ENCODE measurements around the gene MYH2. TPM values are rescaled to one million over a fixed set of nuclear protein-coding genes. Genes with fewer than 3 reads are reported as not detected.

Gene MYH2
- total RNA-seq, 1 experiment from 2014 or later: not detected

DNA sequence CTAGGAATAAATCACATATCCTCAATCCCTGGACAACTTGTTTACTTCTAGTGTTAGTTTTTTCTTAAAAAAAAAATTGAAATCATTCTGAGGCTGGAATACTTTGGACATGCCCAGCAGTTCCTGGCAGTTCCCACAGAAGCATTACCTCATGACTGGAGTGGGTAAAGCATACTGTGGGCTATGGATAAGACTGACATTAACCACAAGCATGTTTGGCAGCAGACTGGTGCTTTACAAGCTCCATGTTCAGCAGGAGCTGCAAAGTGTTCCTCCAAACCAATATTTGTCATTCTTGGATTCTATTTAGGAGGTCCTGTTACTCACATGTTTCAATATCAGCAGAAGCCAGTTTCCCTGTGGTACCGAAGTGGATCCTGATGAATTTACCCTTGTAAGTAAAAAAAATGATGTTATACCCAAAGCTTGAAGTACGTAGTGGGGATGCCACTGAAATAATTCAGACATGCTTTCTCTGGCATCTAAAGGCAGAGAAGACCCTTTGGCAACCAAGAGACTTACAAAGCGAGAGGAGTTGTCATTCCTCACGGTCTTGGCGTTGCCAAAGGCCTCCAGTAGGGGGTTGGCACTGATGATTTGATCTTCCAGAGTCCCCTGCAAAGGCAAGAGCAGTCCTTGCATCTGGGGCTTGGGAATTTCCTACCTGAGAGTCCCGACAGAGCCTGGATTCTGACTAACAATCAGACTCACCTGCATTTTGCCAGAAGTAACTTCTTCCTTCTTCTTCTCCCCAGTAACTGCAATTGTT, 36.0 kb downstream of the MYH2 start:
- CTCF ChIA-PET: no interaction called here
- ATAC-seq: peak; percentile 58; the same call in 1 of the 2 replicates
- no peak for DNase-seq (ENCODE audit: low read depth, low spot score)

DNA sequence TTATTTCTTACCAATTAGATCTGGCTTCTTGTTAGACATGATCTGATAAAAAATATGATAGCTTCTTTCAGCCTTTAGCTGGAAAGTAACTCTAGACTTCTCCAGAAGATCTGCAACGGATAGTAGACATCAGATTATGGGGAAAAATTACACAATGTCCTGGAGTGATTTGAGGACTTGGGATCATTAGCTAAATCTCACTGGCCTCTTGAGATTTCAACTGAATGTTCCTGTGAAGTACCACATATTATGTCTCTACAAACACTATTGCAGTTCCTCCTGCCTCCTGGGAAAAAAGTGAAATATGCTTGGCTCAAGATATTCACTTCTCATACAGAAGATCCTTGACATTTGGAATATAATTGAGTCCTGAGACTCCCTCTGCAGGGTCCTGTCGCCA, 36.6 kb downstream of the MYH2 start:
- Histone ChIP-seq H3K9me3 (ENCODE audit: control insufficient read depth in 1 of 2, insufficient read depth in 1 of 2, low read depth in 1 of 2, low read length in 2 of 2) (no peaks in the 10 kb centered on the region), H3K79me2 (ENCODE audit: insufficient read depth, low read length) (no peaks in the 10 kb centered on the region), H3K27ac (ENCODE audit: low read depth, low read length) (no peak overlapping the region), H3K36me3 (ENCODE audit: control insufficient read depth in 1 of 2, insufficient read depth in 2 of 2, low read length in 2 of 2) (no peaks in the 10 kb centered on the region), H3K4me3 (replicated peaks in 1 of 2; ENCODE audit: low read depth in 1 of 2, low read length in 2 of 2) (no peak overlapping the region), H4K20me1 (ENCODE audit: insufficient read depth) (no peaks in the 10 kb centered on the region), H3K9ac (ENCODE audit: low read length) (no peak overlapping the region), H2AFZ (ENCODE audit: low read depth, low read length, poor library complexity, severe bottlenecking) (no peak overlapping the region), H3K9me2 (ENCODE audit: insufficient read depth) (no peaks in the 10 kb centered on the region), H3K27me3 (ENCODE audit: insufficient read depth, low read length) (peaks cover 74% of the 10 kb centered on the region), H3K4me2 (ENCODE audit: low read length) (no peak overlapping the region), H3K4me1 (ENCODE audit: control insufficient read depth in 1 of 2, insufficient read depth in 2 of 2, low read length in 2 of 2) (no peaks in the 10 kb centered on the region)
- no peak for DNase-seq (ENCODE audit: low read depth, low spot score)
- RAD21 ChIA-PET (ENCODE audit: low non-redundant PET in 1 of 2, low total read pairs in 2 of 2, uncharacterized antibody in 2 of 2, unreplicated experiment in 2 of 2): no interaction called here
- intact Hi-C loops (cut with micrococcal nuclease): no loop called here
- no peak for TF ChIP-seq SRF (IDR thresholded peaks at IDR 0.05; ENCODE audit: low read depth)
- TF ChIP-seq CBX3 (IDR thresholded peaks at IDR 0.05; ENCODE audit: low read depth): no peak
- no peak for TF ChIP-seq ZNF274 (IDR thresholded peaks at IDR 0.05; ENCODE audit: low read depth, low read length)
- no peak for TF ChIP-seq EZH2 (IDR thresholded peaks at IDR 0.05)
- no peak for TF ChIP-seq SP1 (IDR thresholded peaks at IDR 0.05; ENCODE audit: low read depth)
- no peak for TF ChIP-seq CEBPB (IDR thresholded peaks at IDR 0.05; ENCODE audit: low read depth)
- POLR2A ChIA-PET: no interaction called here
- no TSS peak for BruUV-seq (replicated peaks)
- no peak for ATAC-seq
- CTCF ChIA-PET: no interaction called here

More for the DNA sequence above, 36.0 kb downstream of the MYH2 start:
- H3K9me2 ChIP-seq (ENCODE audit: insufficient read depth): no peaks in the 10 kb centered on the region
- no peak overlapping the region for H3K4me2 ChIP-seq (ENCODE audit: low read length)
- POLR2A ChIA-PET: no interaction called here
- no peak overlapping the region for H2AFZ ChIP-seq (ENCODE audit: low read depth, low read length, poor library complexity, severe bottlenecking)
- RAD21 ChIA-PET (ENCODE audit: low non-redundant PET in 1 of 2, low total read pairs in 2 of 2, uncharacterized antibody in 2 of 2, unreplicated experiment in 2 of 2): no interaction called here
- no peaks in the 10 kb centered on the region for H3K36me3 ChIP-seq (ENCODE audit: control insufficient read depth in 1 of 2, insufficient read depth in 2 of 2, low read length in 2 of 2)
- no peaks in the 10 kb centered on the region for H4K20me1 ChIP-seq (ENCODE audit: insufficient read depth)
- intact Hi-C loops (cut with micrococcal nuclease): no loop called here
- H3K4me3 ChIP-seq (replicated peaks in 1 of 2; ENCODE audit: low read depth in 1 of 2, low read length in 2 of 2): no peak overlapping the region
- H3K4me1 ChIP-seq (ENCODE audit: control insufficient read depth in 1 of 2, insufficient read depth in 2 of 2, low read length in 2 of 2): no peaks in the 10 kb centered on the region
- peaks cover 78% of the 10 kb centered on the region for H3K27me3 ChIP-seq (ENCODE audit: insufficient read depth, low read length)
- H3K79me2 ChIP-seq (ENCODE audit: insufficient read depth, low read length): no peaks in the 10 kb centered on the region
- TF ChIP-seq POLR2AphosphoS5 (IDR thresholded peaks at IDR 0.05; ENCODE audit: low read depth, low read length): no peak
- no peak for TF ChIP-seq JUND (IDR thresholded peaks at IDR 0.05)
- TF ChIP-seq CEBPB (IDR thresholded peaks at IDR 0.05; ENCODE audit: low read depth): no peak
- TF ChIP-seq, protein P1, sequence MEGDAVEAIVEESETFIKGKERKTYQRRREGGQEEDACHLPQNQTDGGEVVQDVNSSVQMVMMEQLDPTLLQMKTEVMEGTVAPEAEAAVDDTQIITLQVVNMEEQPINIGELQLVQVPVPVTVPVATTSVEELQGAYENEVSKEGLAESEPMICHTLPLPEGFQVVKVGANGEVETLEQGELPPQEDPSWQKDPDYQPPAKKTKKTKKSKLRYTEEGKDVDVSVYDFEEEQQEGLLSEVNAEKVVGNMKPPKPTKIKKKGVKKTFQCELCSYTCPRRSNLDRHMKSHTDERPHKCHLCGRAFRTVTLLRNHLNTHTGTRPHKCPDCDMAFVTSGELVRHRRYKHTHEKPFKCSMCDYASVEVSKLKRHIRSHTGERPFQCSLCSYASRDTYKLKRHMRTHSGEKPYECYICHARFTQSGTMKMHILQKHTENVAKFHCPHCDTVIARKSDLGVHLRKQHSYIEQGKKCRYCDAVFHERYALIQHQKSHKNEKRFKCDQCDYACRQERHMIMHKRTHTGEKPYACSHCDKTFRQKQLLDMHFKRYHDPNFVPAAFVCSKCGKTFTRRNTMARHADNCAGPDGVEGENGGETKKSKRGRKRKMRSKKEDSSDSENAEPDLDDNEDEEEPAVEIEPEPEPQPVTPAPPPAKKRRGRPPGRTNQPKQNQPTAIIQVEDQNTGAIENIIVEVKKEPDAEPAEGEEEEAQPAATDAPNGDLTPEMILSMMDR (IDR thresholded peaks at IDR 0.05 in 2 of 3, conservative IDR thresholded peaks at IDR 0.05 in 1 of 3; ENCODE audit: borderline replicate concordance in 1 of 3, insufficient read depth in 1 of 3, low read depth in 2 of 3, low read length in 2 of 3): peak in 2 of 3 experiments; percentile 22 to 28; a peak in 3 of 6 replicates
- no peak overlapping the region for H3K27ac ChIP-seq (ENCODE audit: low read depth, low read length)
- no TSS peak for BruUV-seq (replicated peaks)
- H3K9ac ChIP-seq (ENCODE audit: low read length): no peak overlapping the region
- no peaks in the 10 kb centered on the region for H3K9me3 ChIP-seq (ENCODE audit: control insufficient read depth in 1 of 2, insufficient read depth in 1 of 2, low read depth in 1 of 2, low read length in 2 of 2)
